Right lobe of liver (tissue), 6 donors: Measurements from ENCODE around the gene MED14. TPM values are rescaled to one million over a fixed set of nuclear protein-coding genes. Genes with fewer than 3 reads are reported as not detected.

ENCODE experiments used
- ATAC-seq, 4 donors: fragments of 200-7000 bp; cut with Tn5 transposase; one replicate each; pipeline ENCODE4 v1.9.1; 2020; ENCODE audit warnings: mild to moderate bottlenecking in 4 of 4, moderate library complexity in 4 of 4
- DNase-seq, 3 donors: peaks; one replicate each; pipeline ENCODE4 v3.0.0-alpha.2; 2020
- H3K27ac ChIP-seq, 3 donors: fragments of 200-600 bp; one replicate each; pipeline ENCODE4 v1.8.0; 2022
- H3K27me3 ChIP-seq, 2 donors: fragments of 200-600 bp; one replicate each; pipeline ENCODE4 v1.8.0; 2022
- H3K36me3 ChIP-seq, 4 donors: fragments of 200-600 bp; sonication (generic) in 1 of 4; one replicate each; pipeline versions ENCODE4 v1.5.1 to v1.8.0; 2017 to 2022; ENCODE audit warnings: control low read depth in 1 of 4
- H3K4me1 ChIP-seq, 4 donors: fragments of 200-600 bp; sonication (generic) in 1 of 4; one replicate each; pipeline versions ENCODE4 v1.5.1 to v1.8.0; 2017 to 2022; ENCODE audit warnings: control low read depth in 1 of 4
- H3K4me3 ChIP-seq, 3 donors: fragments of 200-600 bp; one replicate each; pipeline ENCODE4 v1.8.0; 2022
- H3K9me3 ChIP-seq, 4 donors: fragments of 200-600 bp; sonication (generic) in 1 of 4; one replicate each; pipeline versions ENCODE4 v1.5.1 to v1.8.0; 2017 to 2022; ENCODE audit warnings: control low read depth in 1 of 4
- POLR2A ChIP-seq: fragments of 450-650 bp; IDR thresholded peaks from one replicate; pipeline ENCODE4 v1.6.1; 2017; ENCODE audit warnings: antibody characterized with exemption, mild to moderate bottlenecking
- WGBS: methylation state at CpG from one replicate; pipeline ENCODE4 v1.1.6; 2018; ENCODE audit warnings: low coverage, low lambda C conversion rate; ENCODE audit not compliant: insufficient coverage; ENCODE audit errors: missing lambda C conversion rate; 5-methylcytosine and 5-hydroxymethylcytosine counted together
- intact Hi-C, 2 donors: fragments of 100-400 bp; cut with DNase I; formaldehyde crosslinking; loops; one replicate each; pipeline versions ENCODE4 v1.11.2 to v1.14.1; 2022
- total RNA-seq, 6 experiments: library from RNA; depleted of rRNA in 2 of 6; stranded (reverse); fragments of >200 nt in 2 of 6; fragmentation: NEBNext Ultra II Directional in 3 of 6; extraction: Animal tissue kit (Norgen Biotek cat#: 25700) in 3 of 6; gene quantifications; one replicate each; pipeline versions ENCODE4 v1.1.0 to v1.2.4, GENCODE V29; 2016 to 2023
- TF ChIP-seq, protein P1 (sequence below), 4 donors: fragments of 200-600 bp in 3 of 4; fragments of 450-650 bp in 1 of 4; IDR thresholded peaks; one replicate each; pipeline versions ENCODE4 v1.5.1 to v1.8.0; 2016 to 2022; ENCODE audit warnings: antibody characterized with exemption in 4 of 4, mild to moderate bottlenecking in 2 of 4
- donor health status: DM: no; HTN: yes; CAD: no.
- donor health status: DM: no; HTN: no; CAD: no.
- donor health status: DM: no; HTN: no; CAD: no.
- donor health status: DM: no; HTN: yes; CAD: no.
- donor health status: DM: no; HTN: yes; CAD: no.

The MED14 gene
- total RNA-seq, 6 experiments from 2014 or later: 13.6 to 28.4 (median 24.2) TPM

DNA sequence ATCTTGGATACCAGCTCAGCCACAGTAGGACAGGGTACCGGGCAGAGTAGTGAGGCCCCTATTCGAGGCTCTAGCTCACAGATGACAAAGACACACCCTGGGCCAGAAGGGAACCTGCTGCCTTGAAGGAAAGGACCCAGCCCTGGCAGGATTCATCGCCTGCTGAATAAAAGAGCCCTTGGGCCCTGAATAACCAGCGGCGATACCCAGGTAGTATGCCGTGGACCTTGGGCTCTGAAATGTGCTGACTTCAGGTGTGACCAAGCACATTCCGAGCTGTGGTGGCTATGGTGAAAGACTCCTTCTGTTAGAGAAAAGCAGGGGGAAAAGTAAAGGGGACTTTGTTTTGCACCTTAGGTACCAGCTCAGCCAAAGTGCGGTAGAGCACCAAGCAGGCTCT, 14.6 kb downstream of the MED14 start:
- H3K36me3 ChIP-seq: no peaks in the 10 kb centered on the region
- H3K9me3 ChIP-seq: no peaks in the 10 kb centered on the region
- DNase-seq (no peak), ATAC-seq (peak in 1 of 4 donors; percentile 15)
- no CpG with 5 or more reads among the region's 8 CpGs for WGBS
- TF ChIP-seq, protein P1, sequence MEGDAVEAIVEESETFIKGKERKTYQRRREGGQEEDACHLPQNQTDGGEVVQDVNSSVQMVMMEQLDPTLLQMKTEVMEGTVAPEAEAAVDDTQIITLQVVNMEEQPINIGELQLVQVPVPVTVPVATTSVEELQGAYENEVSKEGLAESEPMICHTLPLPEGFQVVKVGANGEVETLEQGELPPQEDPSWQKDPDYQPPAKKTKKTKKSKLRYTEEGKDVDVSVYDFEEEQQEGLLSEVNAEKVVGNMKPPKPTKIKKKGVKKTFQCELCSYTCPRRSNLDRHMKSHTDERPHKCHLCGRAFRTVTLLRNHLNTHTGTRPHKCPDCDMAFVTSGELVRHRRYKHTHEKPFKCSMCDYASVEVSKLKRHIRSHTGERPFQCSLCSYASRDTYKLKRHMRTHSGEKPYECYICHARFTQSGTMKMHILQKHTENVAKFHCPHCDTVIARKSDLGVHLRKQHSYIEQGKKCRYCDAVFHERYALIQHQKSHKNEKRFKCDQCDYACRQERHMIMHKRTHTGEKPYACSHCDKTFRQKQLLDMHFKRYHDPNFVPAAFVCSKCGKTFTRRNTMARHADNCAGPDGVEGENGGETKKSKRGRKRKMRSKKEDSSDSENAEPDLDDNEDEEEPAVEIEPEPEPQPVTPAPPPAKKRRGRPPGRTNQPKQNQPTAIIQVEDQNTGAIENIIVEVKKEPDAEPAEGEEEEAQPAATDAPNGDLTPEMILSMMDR (IDR thresholded peaks at IDR 0.05): no peak
- no peak for TF ChIP-seq POLR2A
- no peaks in the 10 kb centered on the region for H3K27me3 ChIP-seq
- H3K27ac ChIP-seq: no peak overlapping the region
- H3K4me3 ChIP-seq: no peak overlapping the region
- intact Hi-C loops: no loop called here
- H3K4me1 ChIP-seq: no peaks in the 10 kb centered on the region

DNA sequence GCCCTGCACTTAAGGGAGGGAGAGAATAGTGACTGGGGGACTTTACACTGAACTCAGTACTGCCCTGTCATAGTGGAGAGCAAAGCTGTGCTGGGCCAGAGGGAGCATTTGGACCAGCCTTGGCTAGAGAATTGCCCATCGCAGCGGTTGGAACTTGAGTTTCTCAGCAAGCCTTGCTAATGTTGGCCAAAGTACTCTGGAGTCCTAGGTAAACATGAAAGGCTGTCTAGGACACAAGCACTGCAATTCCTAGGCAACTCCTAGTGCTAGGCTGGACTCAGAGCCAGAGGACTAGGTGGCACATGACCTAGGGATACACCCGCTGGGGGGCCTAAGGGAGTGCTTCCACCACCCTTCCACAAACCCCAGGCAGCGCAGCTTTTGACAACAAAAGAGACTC, 15.0 kb downstream of the MED14 start:
- no peak for TF ChIP-seq POLR2A
- TF ChIP-seq, protein P1 (IDR thresholded peaks at IDR 0.05): no peak
- Histone ChIP-seq H3K27me3 (no peaks in the 10 kb centered on the region), H3K9me3 (no peaks in the 10 kb centered on the region), H3K36me3 (no peaks in the 10 kb centered on the region), H3K4me1 (no peaks in the 10 kb centered on the region), H3K4me3 (no peak overlapping the region), H3K27ac (no peak overlapping the region)
- ATAC-seq: peak in 2 of 4 donors; percentile 50 to 58
- 59% methylated on average over 2 of the region's 4 CpGs for WGBS
- DNase-seq: no peak
- intact Hi-C loops: no loop called here

DNA sequence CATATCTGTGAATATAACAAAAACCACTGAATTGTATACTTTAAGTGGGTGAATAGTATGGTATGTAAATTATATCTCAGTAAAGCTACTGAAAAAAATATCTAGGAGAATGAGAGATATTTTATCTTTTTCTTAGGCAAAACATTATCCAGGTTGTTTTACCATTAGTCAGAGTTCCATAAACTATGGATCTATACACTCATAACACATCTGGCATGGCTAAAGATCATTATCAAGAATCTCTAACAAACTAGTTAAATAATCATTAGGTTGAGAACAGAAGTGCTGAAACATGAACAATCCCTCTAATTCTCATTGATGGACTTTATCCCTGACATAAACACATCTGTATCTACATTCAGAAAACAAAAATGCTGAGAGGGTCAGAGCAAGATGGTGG, 15.6 kb downstream of the MED14 start:
- H3K27me3 ChIP-seq: no peaks in the 10 kb centered on the region
- DNase-seq: no peak

DNA sequence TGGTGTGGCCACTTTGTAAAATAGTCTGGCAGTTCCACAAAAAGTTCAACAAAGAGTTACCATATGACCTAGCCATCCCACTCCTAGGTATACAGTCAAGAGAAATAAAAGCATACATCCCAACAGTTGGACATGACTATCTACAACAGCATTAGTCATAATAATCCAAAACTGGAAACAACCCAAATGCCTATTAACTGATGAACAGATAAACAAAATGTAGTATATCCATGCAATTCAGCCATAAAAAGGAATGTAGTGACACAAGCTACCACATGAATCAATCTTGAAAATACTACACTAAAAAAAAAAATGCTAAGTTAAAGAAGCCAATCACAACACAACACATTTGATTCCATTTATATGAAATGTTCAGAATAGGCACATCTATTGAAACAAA, 16.1 kb downstream of the MED14 start:
- no peak overlapping the region for H3K27ac ChIP-seq

More for the DNA sequence above, 15.6 kb downstream of the MED14 start:
- Histone ChIP-seq H3K27ac (no peak overlapping the region), H3K4me3 (no peak overlapping the region), H3K9me3 (no peaks in the 10 kb centered on the region), H3K36me3 (no peaks in the 10 kb centered on the region), H3K4me1 (no peaks in the 10 kb centered on the region)
- ATAC-seq: no peak
- no peak for TF ChIP-seq POLR2A
- TF ChIP-seq, protein P1 (IDR thresholded peaks at IDR 0.05): no peak
- intact Hi-C loops: no loop called here

DNA sequence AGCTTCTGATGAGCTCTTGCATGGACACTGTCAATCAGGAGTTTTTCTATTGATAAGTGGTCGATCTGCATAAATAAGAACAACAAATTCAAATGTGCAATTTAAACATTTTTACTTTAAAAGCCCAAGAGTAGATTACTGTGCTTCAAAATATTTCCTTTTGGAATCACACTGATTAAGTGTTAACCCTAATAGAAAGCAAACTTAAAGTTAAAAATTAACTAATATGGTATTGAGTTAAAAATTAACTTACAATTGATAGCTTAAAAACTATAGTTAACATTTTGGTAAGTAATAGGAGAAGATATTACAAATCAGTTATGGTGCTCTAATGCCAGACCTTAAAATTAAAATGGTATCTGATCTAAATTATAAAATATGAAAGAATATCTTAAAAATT, 25.9 kb downstream of the MED14 start:
- DNase-seq (no peak), ATAC-seq (peak in 3 of 4 donors; percentile 35 to 63 (median 38))
- H3K4me1 ChIP-seq: no peaks in the 10 kb centered on the region
- H3K36me3 ChIP-seq: peaks cover 0 to 3% (median 0%) of the 10 kb centered on the region in 4 donors
- intact Hi-C loops: no loop called here
- H3K4me3 ChIP-seq: no peak overlapping the region
- H3K9me3 ChIP-seq: no peaks in the 10 kb centered on the region
- no peak overlapping the region for H3K27ac ChIP-seq
- 32% methylated on average over 1 of the region's 1 CpG for WGBS
- TF ChIP-seq, protein P1 (IDR thresholded peaks at IDR 0.05): no peak
- TF ChIP-seq POLR2A: no peak
- no peaks in the 10 kb centered on the region for H3K27me3 ChIP-seq

More for the DNA sequence above, 16.1 kb downstream of the MED14 start:
- H3K4me1 ChIP-seq: no peaks in the 10 kb centered on the region
- no peaks in the 10 kb centered on the region for H3K36me3 ChIP-seq
- DNase-seq: no peak
- H3K9me3 ChIP-seq: no peaks in the 10 kb centered on the region
- intact Hi-C loops: no loop called here
- no peak overlapping the region for H3K4me3 ChIP-seq
- no peaks in the 10 kb centered on the region for H3K27me3 ChIP-seq
- TF ChIP-seq, protein P1 (IDR thresholded peaks at IDR 0.05): no peak
- TF ChIP-seq POLR2A: no peak
- no peak for ATAC-seq
